HCT116 (cell line): ENCODE results near the gene TMEM41A. TPM values are rescaled to one million over a fixed set of nuclear protein-coding genes. Genes with fewer than 3 reads are reported as not detected.

ENCODE experiments used
- ATAC-seq: fragments of 200-7000 bp; cut with Tn5 transposase; 2 replicates; pipeline ENCODE4 v1.9.1; 2020; ENCODE audit warnings: mild to moderate bottlenecking, moderate library complexity
- BruUV-seq: library from RNA; stranded (reverse); fragments of 400-500 nt; replicated peaks from 2 replicates; lab custom pipeline; 2021; lab: Mats Ljungman, UMichigan
- CTCF ChIA-PET: fragments of 300-600 bp; sonication (Branson Sonifier 250); formaldehyde crosslinking; loops from one replicate; lab custom pipeline; 2021; ENCODE audit warnings: antibody characterized with exemption; lab: Charles Lee
- POLR2A ChIA-PET: fragments of 300-600, 350-600 bp; sonication (Branson Sonifier 250); formaldehyde crosslinking; loops from one replicate; lab custom pipeline; 2021; ENCODE audit warnings: antibody characterized with exemption; lab: Charles Lee
- RAD21 ChIA-PET, 2 experiments: fragments of 300-600 bp; sonication (Branson Sonifier 250); formaldehyde crosslinking; loops; one replicate each; lab custom pipeline; 2023; ENCODE audit warnings: low total read pairs in 2 of 2; ENCODE audit not compliant: uncharacterized antibody in 2 of 2, unreplicated experiment in 2 of 2, low non-redundant PET in 1 of 2; lab: Charles Lee
- DNase-seq: peaks from one replicate; pipeline ENCODE4 v3.0.0-alpha.2; 2010; ENCODE audit warnings: low read depth, low spot score
- H2AFZ ChIP-seq: fragments of 200-600 bp; shearing (Covaris generic), sonication (generic); 2 replicates; pipeline ENCODE4 v1.6.1; 2017; ENCODE audit warnings: low read depth, mixed run types, mixed read lengths, antibody characterized with exemption, low read length; ENCODE audit not compliant: poor library complexity, severe bottlenecking
- H3K27ac ChIP-seq: 2 replicates; pipeline ENCODE4 v1.5.1; 2012; ENCODE audit warnings: low read depth, low read length
- H3K27me3 ChIP-seq: fragments of 200-600 bp; sonication (generic); 2 replicates; pipeline ENCODE4 v1.6.1; 2016; ENCODE audit warnings: mixed run types, low read length, mixed read lengths; ENCODE audit not compliant: insufficient read depth
- H3K36me3 ChIP-seq, 2 experiments: fragments of 200-500 bp in 1 of 2; fragments of 200-600 bp in 1 of 2; sonication (Bioruptor generic) in 1 of 2; sonication (generic) in 1 of 2; 2 replicates each; pipeline versions ENCODE4 v1.5.1 to v1.6.1; 2014 to 2016; ENCODE audit warnings: low read length in 2 of 2, inconsistent platforms in 1 of 2, mixed read lengths in 1 of 2, mixed run types in 1 of 2; ENCODE audit not compliant: insufficient read depth in 2 of 2, control insufficient read depth in 1 of 2
- H3K4me1 ChIP-seq, 2 experiments: fragments of 200-600 bp in 1 of 2; sonication (generic) in 1 of 2; 2 replicates each; pipeline versions ENCODE4 v1.5.1 to v1.6.1; 2012 to 2017; ENCODE audit warnings: low read length in 2 of 2, inconsistent platforms in 1 of 2, mild to moderate bottlenecking in 1 of 2, mixed read lengths in 1 of 2, mixed run types in 1 of 2, moderate library complexity in 1 of 2; ENCODE audit not compliant: insufficient read depth in 2 of 2, control insufficient read depth in 1 of 2
- H3K4me2 ChIP-seq: fragments of 200-600 bp; sonication (generic); 2 replicates; pipeline ENCODE4 v1.6.1; 2017; ENCODE audit warnings: mixed run types, low read length, mixed read lengths
- H3K4me3 ChIP-seq, 2 experiments: fragments of 200-600 bp in 1 of 2; sonication (generic) in 1 of 2; replicated peaks in 1 of 2; 2 replicates each; pipeline ENCODE4 v1.5.1; 2011 to 2016; ENCODE audit warnings: low read length in 2 of 2, control low read depth in 1 of 2, low read depth in 1 of 2, mild to moderate bottlenecking in 1 of 2, mixed read lengths in 1 of 2, mixed run types in 1 of 2
- H3K79me2 ChIP-seq: fragments of 200-600 bp; sonication (generic); 2 replicates; pipeline ENCODE4 v1.6.1; 2017; ENCODE audit warnings: mild to moderate bottlenecking, mixed run types, low read length, moderate library complexity, mixed read lengths; ENCODE audit not compliant: insufficient read depth
- H3K9ac ChIP-seq: fragments of 200-600 bp; sonication (generic); 2 replicates; pipeline ENCODE4 v1.6.1; 2016; ENCODE audit warnings: low read length, mixed read lengths
- H3K9me2 ChIP-seq: fragments of 200-600 bp; sonication (generic), shearing (Covaris generic); 2 replicates; pipeline ENCODE4 v1.6.1; 2017; ENCODE audit warnings: mixed run types, mild to moderate bottlenecking, moderate library complexity; ENCODE audit not compliant: insufficient read depth
- H3K9me3 ChIP-seq, 2 experiments: fragments of 200-500 bp in 1 of 2; fragments of 200-600 bp in 1 of 2; sonication (Bioruptor generic) in 1 of 2; sonication (generic) in 1 of 2; 2 replicates each; pipeline ENCODE4 v1.6.1; 2014 to 2017; ENCODE audit warnings: low read length in 2 of 2, mixed read lengths in 2 of 2, inconsistent platforms in 1 of 2, low read depth in 1 of 2, mild to moderate bottlenecking in 1 of 2, mixed run types in 1 of 2, moderate library complexity in 1 of 2; ENCODE audit not compliant: control insufficient read depth in 1 of 2, insufficient read depth in 1 of 2
- H4K20me1 ChIP-seq: fragments of 200-600 bp; sonication (generic), shearing (Covaris generic); 2 replicates; pipeline ENCODE4 v1.6.1; 2017; ENCODE audit warnings: mixed run types, mild to moderate bottlenecking, moderate library complexity; ENCODE audit not compliant: insufficient read depth
- EZH2 ChIP-seq: fragments of 200-600 bp; sonication (generic); IDR thresholded peaks from 2 replicates; pipeline ENCODE4 v1.6.1; 2017; ENCODE audit warnings: antibody characterized with exemption, mixed run types
- RAD21 ChIP-seq: IDR thresholded peaks from 2 replicates; pipeline ENCODE4 v1.6.1; 2012; ENCODE audit warnings: low read depth, mild to moderate bottlenecking
- SP1 ChIP-seq: IDR thresholded peaks from 2 replicates; pipeline ENCODE4 v1.6.1; 2012; ENCODE audit warnings: low read depth
- YY1 ChIP-seq: IDR thresholded peaks from 2 replicates; pipeline ENCODE4 v1.6.1; 2011; ENCODE audit warnings: low read length, low read depth, moderate library complexity, mild to moderate bottlenecking; ENCODE audit not compliant: insufficient replicate concordance; ENCODE audit errors: extremely low read depth
- intact Hi-C: fragments of 100-400 bp; cut with micrococcal nuclease; formaldehyde crosslinking; loops from 2 replicates; pipeline ENCODE4 v1.10.0; 2022
- total RNA-seq: library from RNA; stranded (reverse); gene quantifications from one replicate; pipeline ENCODE4 v1.2.1, GENCODE V29; 2021; ENCODE audit not compliant: unreplicated experiment
- TF ChIP-seq, protein P1 (sequence below), 3 experiments: fragments of 200-600 bp in 1 of 3; sonication (generic) in 1 of 3; IDR thresholded peaks in 2 of 3; conservative IDR thresholded peaks in 1 of 3; 2 replicates each; pipeline ENCODE4 v1.5.1; 2012 to 2017; ENCODE audit warnings: low read depth in 2 of 3, low read length in 2 of 3, antibody characterized with exemption in 1 of 3, borderline replicate concordance in 1 of 3, control low read depth in 1 of 3, mild to moderate bottlenecking in 1 of 3, mixed read lengths in 1 of 3, mixed run types in 1 of 3, moderate library complexity in 1 of 3; ENCODE audit not compliant: insufficient read depth in 1 of 3
- TF ChIP-seq, protein P2 (sequence below): IDR thresholded peaks from 2 replicates; pipeline ENCODE4 v1.6.1; 2012
- TF ChIP-seq, protein P3 (sequence below): IDR thresholded peaks from 2 replicates; pipeline ENCODE4 v1.6.1; 2012; ENCODE audit warnings: low read depth
- TF ChIP-seq, protein P4 (sequence below): IDR thresholded peaks from 2 replicates; pipeline ENCODE4 v1.6.1; 2012

The TMEM41A gene
- total RNA-seq, 1 experiment from 2014 or later, result 25.4 TPM

DNA sequence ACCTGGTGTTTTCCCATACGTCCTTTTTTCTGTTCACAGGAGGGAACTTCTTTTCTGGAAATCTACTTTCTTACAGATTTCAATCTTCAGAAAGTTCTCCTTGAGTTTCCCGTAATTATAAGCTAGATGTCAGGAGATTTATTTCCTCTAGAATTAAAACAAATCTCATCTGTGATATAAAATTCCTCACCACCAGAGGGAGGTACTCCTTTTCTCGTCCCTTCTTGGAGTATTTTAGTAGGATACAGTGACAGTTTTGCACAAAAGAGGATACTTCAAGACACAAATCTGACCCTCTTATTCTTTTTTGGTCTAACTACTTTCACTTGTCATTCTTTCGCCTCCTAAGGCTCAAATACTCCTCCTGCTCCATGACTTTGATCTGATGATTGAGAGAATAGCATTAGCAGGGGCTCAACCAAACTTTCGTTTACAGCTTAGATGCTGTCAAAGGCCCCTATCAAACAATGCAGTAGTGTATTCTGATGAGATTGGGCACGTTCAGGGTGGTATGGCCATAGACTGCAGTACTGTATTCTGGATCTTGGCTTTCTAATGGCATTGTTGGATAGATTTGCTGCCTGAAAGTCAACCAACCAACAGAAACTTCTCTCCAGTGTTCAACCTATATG, 38.0 kb downstream of the TMEM41A start:
- no TSS peak for BruUV-seq
- intact Hi-C loops, result loop anchor here (5.0 kb wide), 1 partner anchor 116 kb away; no protein-coding TSS in a partner anchor
- Histone ChIP-seq H3K9me2 (no peaks in the 10 kb centered on the region), H2AFZ (no peak overlapping the region), H3K79me2 (no peaks in the 10 kb centered on the region), H3K9ac (no peak overlapping the region), H4K20me1 (no peaks in the 10 kb centered on the region), H3K4me3 (no peak overlapping the region), H3K27ac (no peak overlapping the region), H3K4me1 (no peaks in the 10 kb centered on the region), H3K36me3 (no peaks in the 10 kb centered on the region), H3K27me3 (no peaks in the 10 kb centered on the region), H3K4me2 (no peak overlapping the region), H3K9me3 (no peaks in the 10 kb centered on the region)
- ATAC-seq (peak; percentile 75), DNase-seq (peak; percentile 32)
- CTCF ChIA-PET, result interaction anchor here (0.7 to 2.9 kb wide), 13 partner anchors 9 to 199 kb away, joined by 3 to 38 read pairs (median 4); partner anchors contain the start of gene SENP2
- POLR2A ChIA-PET, result interaction anchor here (2.7 kb wide), 1 partner anchor 98 kb away, joined by 13 read pairs; no protein-coding TSS in a partner anchor
- no peak for TF ChIP-seq SP1
- peak; percentile 83 for TF ChIP-seq RAD21
- TF ChIP-seq, protein P1, sequence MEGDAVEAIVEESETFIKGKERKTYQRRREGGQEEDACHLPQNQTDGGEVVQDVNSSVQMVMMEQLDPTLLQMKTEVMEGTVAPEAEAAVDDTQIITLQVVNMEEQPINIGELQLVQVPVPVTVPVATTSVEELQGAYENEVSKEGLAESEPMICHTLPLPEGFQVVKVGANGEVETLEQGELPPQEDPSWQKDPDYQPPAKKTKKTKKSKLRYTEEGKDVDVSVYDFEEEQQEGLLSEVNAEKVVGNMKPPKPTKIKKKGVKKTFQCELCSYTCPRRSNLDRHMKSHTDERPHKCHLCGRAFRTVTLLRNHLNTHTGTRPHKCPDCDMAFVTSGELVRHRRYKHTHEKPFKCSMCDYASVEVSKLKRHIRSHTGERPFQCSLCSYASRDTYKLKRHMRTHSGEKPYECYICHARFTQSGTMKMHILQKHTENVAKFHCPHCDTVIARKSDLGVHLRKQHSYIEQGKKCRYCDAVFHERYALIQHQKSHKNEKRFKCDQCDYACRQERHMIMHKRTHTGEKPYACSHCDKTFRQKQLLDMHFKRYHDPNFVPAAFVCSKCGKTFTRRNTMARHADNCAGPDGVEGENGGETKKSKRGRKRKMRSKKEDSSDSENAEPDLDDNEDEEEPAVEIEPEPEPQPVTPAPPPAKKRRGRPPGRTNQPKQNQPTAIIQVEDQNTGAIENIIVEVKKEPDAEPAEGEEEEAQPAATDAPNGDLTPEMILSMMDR (IDR thresholded peaks at IDR 0.05 in 2 of 3, conservative IDR thresholded peaks at IDR 0.05 in 1 of 3; ENCODE audit: borderline replicate concordance in 1 of 3, insufficient read depth in 1 of 3, low read depth in 2 of 3, low read length in 2 of 3), result peak; percentile 46 to 86 (median 66); a peak in 5 of 6 replicates
- RAD21 ChIA-PET, result interaction anchor here (1.0 to 1.8 kb wide), 5 partner anchors 98 to 126 kb away, joined by 3 to 10 read pairs (median 8); partner anchors contain the start of gene SENP2 (in 1 of the 2)

DNA sequence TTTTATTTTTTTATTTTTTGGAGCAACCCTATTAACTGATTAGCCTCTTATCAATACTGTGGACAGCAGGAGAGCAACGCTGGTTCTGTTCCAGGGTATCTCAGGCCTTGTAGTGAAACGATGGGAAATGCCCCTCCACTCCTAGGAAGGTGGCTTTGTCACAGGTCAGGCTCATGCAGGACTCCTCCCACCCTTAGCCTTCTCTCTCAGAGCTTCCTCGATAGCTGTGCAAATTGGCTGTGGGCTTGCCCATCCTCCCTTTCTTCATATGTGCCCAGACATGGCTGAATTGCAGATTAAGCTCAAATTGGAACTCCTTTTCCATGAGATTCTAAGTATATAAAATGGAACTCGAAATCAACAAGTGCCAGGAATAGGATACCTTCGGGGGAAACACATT, 38.5 kb downstream of the TMEM41A start:
- no peaks in the 10 kb centered on the region for H3K4me1 ChIP-seq
- no TSS peak for BruUV-seq
- H4K20me1 ChIP-seq, result no peaks in the 10 kb centered on the region
- ChIA-PET RAD21 (interaction anchor here (0.9 to 1.8 kb wide), 5 partner anchors 99 to 115 kb away, joined by 3 to 10 read pairs (median 8); no protein-coding TSS in a partner anchor), CTCF (interaction anchor here (0.7 to 2.9 kb wide), 12 partner anchors 8 to 171 kb away, joined by 3 to 38 read pairs (median 4); partner anchors contain the start of gene SENP2), POLR2A (interaction anchor here (2.7 kb wide), 1 partner anchor 98 kb away, joined by 13 read pairs; no protein-coding TSS in a partner anchor)
- H3K36me3 ChIP-seq, result no peaks in the 10 kb centered on the region
- no peaks in the 10 kb centered on the region for H3K9me3 ChIP-seq
- H3K4me3 ChIP-seq, result no peak overlapping the region
- no peaks in the 10 kb centered on the region for H3K9me2 ChIP-seq
- intact Hi-C loops, result loop anchor here (5.0 kb wide), 1 partner anchor 117 kb away; no protein-coding TSS in a partner anchor
- peak; percentile 50; the same call in 1 of the 2 replicates for ATAC-seq
- H3K4me2 ChIP-seq, result no peak overlapping the region
- no peaks in the 10 kb centered on the region for H3K27me3 ChIP-seq
- no peak overlapping the region for H3K27ac ChIP-seq
- no peak overlapping the region for H2AFZ ChIP-seq
- H3K79me2 ChIP-seq, result no peaks in the 10 kb centered on the region
- no peak overlapping the region for H3K9ac ChIP-seq
- DNase-seq, result no peak
- TF ChIP-seq YY1, result no peak
- no peak for TF ChIP-seq SP1
- TF ChIP-seq, protein P2, sequence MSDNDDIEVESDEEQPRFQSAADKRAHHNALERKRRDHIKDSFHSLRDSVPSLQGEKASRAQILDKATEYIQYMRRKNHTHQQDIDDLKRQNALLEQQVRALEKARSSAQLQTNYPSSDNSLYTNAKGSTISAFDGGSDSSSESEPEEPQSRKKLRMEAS, result no peak
- TF ChIP-seq, protein P3, sequence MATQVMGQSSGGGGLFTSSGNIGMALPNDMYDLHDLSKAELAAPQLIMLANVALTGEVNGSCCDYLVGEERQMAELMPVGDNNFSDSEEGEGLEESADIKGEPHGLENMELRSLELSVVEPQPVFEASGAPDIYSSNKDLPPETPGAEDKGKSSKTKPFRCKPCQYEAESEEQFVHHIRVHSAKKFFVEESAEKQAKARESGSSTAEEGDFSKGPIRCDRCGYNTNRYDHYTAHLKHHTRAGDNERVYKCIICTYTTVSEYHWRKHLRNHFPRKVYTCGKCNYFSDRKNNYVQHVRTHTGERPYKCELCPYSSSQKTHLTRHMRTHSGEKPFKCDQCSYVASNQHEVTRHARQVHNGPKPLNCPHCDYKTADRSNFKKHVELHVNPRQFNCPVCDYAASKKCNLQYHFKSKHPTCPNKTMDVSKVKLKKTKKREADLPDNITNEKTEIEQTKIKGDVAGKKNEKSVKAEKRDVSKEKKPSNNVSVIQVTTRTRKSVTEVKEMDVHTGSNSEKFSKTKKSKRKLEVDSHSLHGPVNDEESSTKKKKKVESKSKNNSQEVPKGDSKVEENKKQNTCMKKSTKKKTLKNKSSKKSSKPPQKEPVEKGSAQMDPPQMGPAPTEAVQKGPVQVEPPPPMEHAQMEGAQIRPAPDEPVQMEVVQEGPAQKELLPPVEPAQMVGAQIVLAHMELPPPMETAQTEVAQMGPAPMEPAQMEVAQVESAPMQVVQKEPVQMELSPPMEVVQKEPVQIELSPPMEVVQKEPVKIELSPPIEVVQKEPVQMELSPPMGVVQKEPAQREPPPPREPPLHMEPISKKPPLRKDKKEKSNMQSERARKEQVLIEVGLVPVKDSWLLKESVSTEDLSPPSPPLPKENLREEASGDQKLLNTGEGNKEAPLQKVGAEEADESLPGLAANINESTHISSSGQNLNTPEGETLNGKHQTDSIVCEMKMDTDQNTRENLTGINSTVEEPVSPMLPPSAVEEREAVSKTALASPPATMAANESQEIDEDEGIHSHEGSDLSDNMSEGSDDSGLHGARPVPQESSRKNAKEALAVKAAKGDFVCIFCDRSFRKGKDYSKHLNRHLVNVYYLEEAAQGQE, result no peak
- TF ChIP-seq, protein P4, sequence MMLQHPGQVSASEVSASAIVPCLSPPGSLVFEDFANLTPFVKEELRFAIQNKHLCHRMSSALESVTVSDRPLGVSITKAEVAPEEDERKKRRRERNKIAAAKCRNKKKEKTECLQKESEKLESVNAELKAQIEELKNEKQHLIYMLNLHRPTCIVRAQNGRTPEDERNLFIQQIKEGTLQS, result no peak
- no peak for TF ChIP-seq EZH2
